Measurements from ENCODE around the gene PPP3CA. TPM values are rescaled to one million over a fixed set of nuclear protein-coding genes. Genes with fewer than 3 reads are reported as not detected.

Gene PPP3CA
- total RNA-seq, 2 donors from 2014 or later: 71.3 to 142 TPM

DNA sequence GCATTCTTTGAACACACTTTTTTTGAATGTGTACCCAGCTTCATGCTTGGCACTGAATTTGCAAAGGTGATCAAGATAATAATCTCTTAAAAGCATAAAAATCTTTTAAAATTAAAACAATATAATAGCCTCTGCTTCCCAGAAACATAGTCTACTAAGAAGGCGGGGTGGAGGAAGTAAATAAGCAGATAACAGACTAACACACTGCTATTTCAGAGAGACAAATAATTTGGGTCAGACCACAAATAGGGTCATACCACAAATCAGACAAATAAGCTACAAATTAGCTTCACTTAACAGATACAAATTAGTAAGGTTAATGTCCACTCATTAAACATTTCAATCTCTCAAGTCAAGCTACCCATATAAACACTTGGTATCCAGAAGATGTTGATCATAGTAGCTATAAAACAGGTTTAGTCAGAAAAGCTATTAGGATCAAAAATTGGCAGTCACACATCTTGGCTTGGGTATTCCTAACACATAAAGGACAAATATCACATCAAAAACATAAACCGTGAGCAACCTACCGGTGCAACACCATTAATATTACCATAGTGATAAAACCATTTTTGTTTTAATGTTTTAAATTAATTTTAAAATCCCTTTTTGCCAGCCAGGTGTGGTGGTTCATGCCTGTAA, 47.3 kb downstream of the PPP3CA start:
- TF ChIP-seq POLR2A (IDR thresholded peaks at IDR 0.05) (no peak), POLR2AphosphoS5 (IDR thresholded peaks at IDR 0.05) (no peak)
- TF ChIP-seq, protein P1, sequence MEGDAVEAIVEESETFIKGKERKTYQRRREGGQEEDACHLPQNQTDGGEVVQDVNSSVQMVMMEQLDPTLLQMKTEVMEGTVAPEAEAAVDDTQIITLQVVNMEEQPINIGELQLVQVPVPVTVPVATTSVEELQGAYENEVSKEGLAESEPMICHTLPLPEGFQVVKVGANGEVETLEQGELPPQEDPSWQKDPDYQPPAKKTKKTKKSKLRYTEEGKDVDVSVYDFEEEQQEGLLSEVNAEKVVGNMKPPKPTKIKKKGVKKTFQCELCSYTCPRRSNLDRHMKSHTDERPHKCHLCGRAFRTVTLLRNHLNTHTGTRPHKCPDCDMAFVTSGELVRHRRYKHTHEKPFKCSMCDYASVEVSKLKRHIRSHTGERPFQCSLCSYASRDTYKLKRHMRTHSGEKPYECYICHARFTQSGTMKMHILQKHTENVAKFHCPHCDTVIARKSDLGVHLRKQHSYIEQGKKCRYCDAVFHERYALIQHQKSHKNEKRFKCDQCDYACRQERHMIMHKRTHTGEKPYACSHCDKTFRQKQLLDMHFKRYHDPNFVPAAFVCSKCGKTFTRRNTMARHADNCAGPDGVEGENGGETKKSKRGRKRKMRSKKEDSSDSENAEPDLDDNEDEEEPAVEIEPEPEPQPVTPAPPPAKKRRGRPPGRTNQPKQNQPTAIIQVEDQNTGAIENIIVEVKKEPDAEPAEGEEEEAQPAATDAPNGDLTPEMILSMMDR (IDR thresholded peaks at IDR 0.05): no peak
- DNase-seq (ENCODE audit: low spot score): no peak
- Histone ChIP-seq H3K36me3 (no peaks in the 10 kb centered on the region), H3K27ac (no peak overlapping the region), H3K4me1 (replicated peaks) (no peaks in the 10 kb centered on the region), H3K9me3 (no peaks in the 10 kb centered on the region), H3K27me3 (replicated peaks; ENCODE audit: insufficient read depth) (no peaks in the 10 kb centered on the region), H3K4me3 (no peak overlapping the region)
- intact Hi-C loops (cut with DNase I): no loop called here
- 32% methylated on average over 3 of the region's 3 CpGs for WGBS

DNA sequence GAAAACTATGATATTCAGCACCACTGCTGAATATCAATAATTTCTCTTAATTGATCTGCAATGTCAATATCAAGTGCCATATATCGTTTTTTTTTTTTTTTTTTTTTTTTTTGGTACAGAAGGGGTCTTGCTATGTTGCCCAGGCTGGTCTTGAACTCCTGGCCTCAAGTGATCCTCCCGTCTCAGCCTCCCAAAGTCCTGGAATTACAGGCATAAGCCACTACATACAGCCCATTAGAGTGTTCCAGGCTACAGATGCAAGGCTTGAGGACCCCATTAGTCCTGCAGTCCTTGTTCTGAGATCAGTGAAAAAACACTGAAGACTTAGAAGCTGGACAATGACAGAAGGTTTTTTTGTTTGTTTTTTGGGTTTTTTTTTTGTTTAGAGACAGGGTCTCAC, 48.3 kb downstream of the PPP3CA start:
- 97% methylated on average over 2 of the region's 2 CpGs for WGBS
- TF ChIP-seq, protein P1 (IDR thresholded peaks at IDR 0.05): no peak
- no peak for TF ChIP-seq POLR2A (IDR thresholded peaks at IDR 0.05)
- no peak for TF ChIP-seq POLR2AphosphoS5 (IDR thresholded peaks at IDR 0.05)

DNA sequence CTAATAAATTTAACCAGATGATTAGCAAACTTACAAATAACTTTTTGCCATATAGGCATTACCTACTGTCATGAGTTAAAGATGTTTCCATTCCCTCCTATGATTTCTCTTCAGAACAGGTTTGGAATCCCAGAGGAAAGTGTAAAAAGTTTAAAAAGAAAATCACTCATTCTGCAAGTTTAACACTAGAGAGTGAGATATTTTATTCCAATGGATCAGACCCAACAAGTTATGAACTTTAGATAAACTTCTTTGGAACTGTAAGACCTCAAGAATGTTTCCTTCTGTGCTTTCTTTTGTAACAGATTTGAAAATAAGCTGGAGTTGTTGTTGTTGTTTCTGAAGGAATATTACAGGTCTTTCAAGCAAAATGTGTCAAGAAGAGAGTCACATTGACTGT, 51.6 kb downstream of the PPP3CA start:
- TF ChIP-seq POLR2AphosphoS5 (IDR thresholded peaks at IDR 0.05): no peak
- no peak for TF ChIP-seq POLR2A (IDR thresholded peaks at IDR 0.05)
- TF ChIP-seq, protein P1 (IDR thresholded peaks at IDR 0.05): no peak
- H3K27ac ChIP-seq: no peak overlapping the region
- H3K4me3 ChIP-seq: no peak overlapping the region
- no peaks in the 10 kb centered on the region for H3K27me3 ChIP-seq (replicated peaks; ENCODE audit: insufficient read depth)
- H3K9me3 ChIP-seq: no peaks in the 10 kb centered on the region
- H3K36me3 ChIP-seq: no peaks in the 10 kb centered on the region
- no peaks in the 10 kb centered on the region for H3K4me1 ChIP-seq (replicated peaks)
- no peak for DNase-seq (ENCODE audit: low spot score)
- intact Hi-C loops (cut with DNase I): no loop called here

More for the DNA sequence above, 48.3 kb downstream of the PPP3CA start:
- no peaks in the 10 kb centered on the region for H3K9me3 ChIP-seq
- no peak for DNase-seq (ENCODE audit: low spot score)
- no peaks in the 10 kb centered on the region for H3K4me1 ChIP-seq (replicated peaks)
- intact Hi-C loops (cut with DNase I): no loop called here
- H3K27ac ChIP-seq: no peak overlapping the region
- no peaks in the 10 kb centered on the region for H3K36me3 ChIP-seq
- H3K27me3 ChIP-seq (replicated peaks; ENCODE audit: insufficient read depth): no peaks in the 10 kb centered on the region
- H3K4me3 ChIP-seq: no peak overlapping the region

DNA sequence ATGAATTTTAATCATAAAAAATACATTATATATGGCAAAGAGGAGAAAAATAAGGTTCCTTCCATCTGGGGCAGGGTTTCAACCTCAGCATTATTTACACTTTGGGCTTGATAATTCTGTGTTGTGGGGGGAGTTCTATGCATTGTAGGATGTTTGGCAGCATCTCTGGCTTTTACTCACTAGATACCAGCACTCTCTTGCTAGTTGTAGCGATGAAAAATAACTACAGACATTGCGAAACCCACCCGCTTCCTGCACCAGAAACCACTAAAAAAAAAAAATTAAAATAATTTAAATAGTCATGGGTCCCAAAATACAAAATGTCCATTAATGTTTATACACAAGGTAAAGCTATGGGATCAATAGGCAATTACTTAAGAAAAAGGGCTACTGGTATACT, 52.7 kb downstream of the PPP3CA start:
- whole genome bisulfite sequencing: 97% methylated on average over 3 of the region's 3 CpGs
- intact Hi-C loops (cut with DNase I): no loop called here
- Histone ChIP-seq H3K9me3 (no peaks in the 10 kb centered on the region), H3K27me3 (replicated peaks; ENCODE audit: insufficient read depth) (no peaks in the 10 kb centered on the region), H3K4me1 (replicated peaks) (no peaks in the 10 kb centered on the region), H3K27ac (no peak overlapping the region), H3K36me3 (no peaks in the 10 kb centered on the region), H3K4me3 (no peak overlapping the region)
- DNase-seq (ENCODE audit: low spot score): no peak
- no peak for TF ChIP-seq POLR2A (IDR thresholded peaks at IDR 0.05)
- TF ChIP-seq, protein P1 (IDR thresholded peaks at IDR 0.05): no peak
- no peak for TF ChIP-seq POLR2AphosphoS5 (IDR thresholded peaks at IDR 0.05)

DNA sequence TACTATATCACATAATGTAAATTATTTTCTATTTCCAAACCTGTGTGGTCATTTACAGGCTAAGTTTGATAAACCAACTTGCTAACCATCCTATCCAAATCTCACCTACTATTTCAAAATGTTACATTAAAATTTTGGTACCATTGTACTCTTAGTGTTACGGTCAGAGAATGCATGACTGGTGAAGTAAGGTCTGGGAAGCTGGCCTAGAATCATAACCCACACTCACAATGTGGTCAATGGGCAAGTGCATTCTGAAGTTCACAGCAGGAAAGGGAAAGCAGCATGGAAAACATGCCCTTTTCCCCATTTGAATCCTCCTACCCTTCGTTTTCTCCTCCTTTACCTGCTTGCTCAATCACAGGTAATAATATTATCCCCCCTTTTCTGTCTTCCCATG, 54.4 kb downstream of the PPP3CA start:
- Histone ChIP-seq H3K4me3 (no peak overlapping the region), H3K4me1 (replicated peaks) (peaks cover 2% of the 10 kb centered on the region), H3K27ac (no peak overlapping the region), H3K27me3 (replicated peaks; ENCODE audit: insufficient read depth) (no peaks in the 10 kb centered on the region), H3K36me3 (no peaks in the 10 kb centered on the region), H3K9me3 (no peaks in the 10 kb centered on the region)
- no peak for TF ChIP-seq POLR2AphosphoS5 (IDR thresholded peaks at IDR 0.05)
- TF ChIP-seq, protein P1 (IDR thresholded peaks at IDR 0.05): no peak
- intact Hi-C loops (cut with DNase I): no loop called here
- DNase-seq (ENCODE audit: low spot score): no peak
- 79% methylated on average over 2 of the region's 2 CpGs for WGBS
